ENCODE measurements around the gene DCANP1. TPM values are rescaled to one million over a fixed set of nuclear protein-coding genes. Genes with fewer than 3 reads are reported as not detected.

Gene DCANP1
- total and polyA plus RNA-seq, 4 donors, result 0.05 TPM; not detected in 3

- no peak for TF ChIP-seq FOXA2 (IDR thresholded peaks at IDR 0.05)
- no peak for TF ChIP-seq HNF4G (IDR thresholded peaks at IDR 0.05)
- TF ChIP-seq SP1 (IDR thresholded peaks at IDR 0.05), result no peak
- TF ChIP-seq RAD21 (IDR thresholded peaks at IDR 0.05), result no peak
- TF ChIP-seq, protein P1, sequence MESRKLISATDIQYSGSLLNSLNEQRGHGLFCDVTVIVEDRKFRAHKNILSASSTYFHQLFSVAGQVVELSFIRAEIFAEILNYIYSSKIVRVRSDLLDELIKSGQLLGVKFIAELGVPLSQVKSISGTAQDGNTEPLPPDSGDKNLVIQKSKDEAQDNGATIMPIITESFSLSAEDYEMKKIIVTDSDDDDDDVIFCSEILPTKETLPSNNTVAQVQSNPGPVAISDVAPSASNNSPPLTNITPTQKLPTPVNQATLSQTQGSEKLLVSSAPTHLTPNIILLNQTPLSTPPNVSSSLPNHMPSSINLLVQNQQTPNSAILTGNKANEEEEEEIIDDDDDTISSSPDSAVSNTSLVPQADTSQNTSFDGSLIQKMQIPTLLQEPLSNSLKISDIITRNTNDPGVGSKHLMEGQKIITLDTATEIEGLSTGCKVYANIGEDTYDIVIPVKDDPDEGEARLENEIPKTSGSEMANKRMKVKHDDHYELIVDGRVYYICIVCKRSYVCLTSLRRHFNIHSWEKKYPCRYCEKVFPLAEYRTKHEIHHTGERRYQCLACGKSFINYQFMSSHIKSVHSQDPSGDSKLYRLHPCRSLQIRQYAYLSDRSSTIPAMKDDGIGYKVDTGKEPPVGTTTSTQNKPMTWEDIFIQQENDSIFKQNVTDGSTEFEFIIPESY (IDR thresholded peaks at IDR 0.05), result no peak
- TF ChIP-seq FOXA1 (IDR thresholded peaks at IDR 0.05), result no peak
- TF ChIP-seq YY1 (IDR thresholded peaks at IDR 0.05), result no peak
- no peak for TF ChIP-seq RXRA (IDR thresholded peaks at IDR 0.05)
- no peak for TF ChIP-seq GABPA (IDR thresholded peaks at IDR 0.05 in 1 of 2, conservative IDR thresholded peaks at IDR 0.05 in 1 of 2)
- TF ChIP-seq JUND (IDR thresholded peaks at IDR 0.05), result no peak
Observed at GRCh38 chr5:135480511-135480910, 33.4 kb upstream of the DCANP1 start (continued).

DNA sequence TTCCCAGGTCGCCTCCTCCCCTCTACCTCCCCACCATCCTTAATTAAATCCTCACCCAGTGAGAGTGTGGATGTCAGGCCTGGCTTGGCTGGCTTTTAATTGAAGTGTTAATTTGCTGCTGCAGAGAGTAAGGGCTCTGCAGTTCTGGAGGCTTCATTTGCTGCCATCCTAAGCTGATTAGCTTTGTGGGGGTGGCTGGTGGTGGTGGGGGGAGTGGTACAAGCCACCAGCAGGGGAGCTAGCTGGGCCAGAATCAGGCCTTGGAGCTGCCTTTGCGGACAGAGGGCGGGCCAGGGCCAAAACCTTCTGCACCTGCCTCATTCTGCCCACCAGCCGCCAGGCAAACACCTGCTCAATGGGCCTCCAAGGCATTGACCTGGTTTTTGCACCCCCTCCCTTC, 31.8 kb upstream of the DCANP1 start:
- TF ChIP-seq, protein P1 (IDR thresholded peaks at IDR 0.05), result no peak
- TF ChIP-seq FOXA2 (IDR thresholded peaks at IDR 0.05) (no peak), SP1 (IDR thresholded peaks at IDR 0.05) (no peak), NR2F2 (IDR thresholded peaks at IDR 0.05) (no peak), YY1 (IDR thresholded peaks at IDR 0.05) (no peak), ATF3 (IDR thresholded peaks at IDR 0.05) (no peak), RXRA (IDR thresholded peaks at IDR 0.05) (no peak), TAF1 (conservative IDR thresholded peaks at IDR 0.05) (no peak), RAD21 (IDR thresholded peaks at IDR 0.05) (no peak), HNF4A (conservative IDR thresholded peaks at IDR 0.05) (no peak), REST (IDR thresholded peaks at IDR 0.05) (no peak), GABPA (IDR thresholded peaks at IDR 0.05 in 1 of 2, conservative IDR thresholded peaks at IDR 0.05 in 1 of 2) (no peak), HNF4G (IDR thresholded peaks at IDR 0.05) (no peak), FOXA1 (IDR thresholded peaks at IDR 0.05) (no peak), EGR1 (IDR thresholded peaks at IDR 0.05; ENCODE audit: low read depth in 2 of 2) (no peak)
- TF ChIP-seq, protein P2, sequence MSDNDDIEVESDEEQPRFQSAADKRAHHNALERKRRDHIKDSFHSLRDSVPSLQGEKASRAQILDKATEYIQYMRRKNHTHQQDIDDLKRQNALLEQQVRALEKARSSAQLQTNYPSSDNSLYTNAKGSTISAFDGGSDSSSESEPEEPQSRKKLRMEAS (IDR thresholded peaks at IDR 0.05), result no peak

More for the DNA sequence above, 31.8 kb upstream of the DCANP1 start:
- Histone ChIP-seq H3K27me3 (ENCODE audit: control insufficient read depth in 4 of 4, insufficient read depth in 4 of 4, low read length in 3 of 4) (peaks cover 0 to 2% (median 0%) of the 10 kb centered on the region in 4 donors), H3K4me3 (ENCODE audit: low read depth in 1 of 3, low read length in 3 of 3) (no peak overlapping the region), H3K27ac (ENCODE audit: low read depth in 1 of 2, low read length in 2 of 2) (no peak overlapping the region), H3K4me1 (ENCODE audit: control insufficient read depth in 4 of 4, insufficient read depth in 4 of 4, low read length in 3 of 4) (no peaks in the 10 kb centered on the region), H3K36me3 (ENCODE audit: control insufficient read depth in 4 of 4, insufficient read depth in 3 of 4, low read depth in 1 of 4, low read length in 3 of 4) (no peaks in the 10 kb centered on the region), H3K9me3 (ENCODE audit: control insufficient read depth in 4 of 4, low read length in 3 of 4) (no peaks in the 10 kb centered on the region), H3K9ac (ENCODE audit: low read depth in 1 of 2, low read length in 2 of 2) (no peak overlapping the region)
- WGBS, result 88% methylated on average over 4 of the region's 4 CpGs
- no peak for DNase-seq (ENCODE audit: low spot score)
